GM10248 (cell line): Measurements from ENCODE around the gene TMEM269.

Experiments used
- CTCF ChIA-PET: fragments of 300-600 bp; sonication (Branson Sonifier 250); formaldehyde crosslinking; extraction: SDS; loops from one replicate; lab custom pipeline; 2021; ENCODE audit warnings: antibody characterized with exemption; lab: Yijun Ruan, JAX
- POLR2A ChIA-PET: fragments of 350-650 bp; sonication (Branson Sonifier 250); formaldehyde crosslinking; extraction: SDS; loops from one replicate; lab custom pipeline; 2020; ENCODE audit warnings: antibody characterized with exemption; lab: Yijun Ruan, JAX
- DNase-seq: peaks from one replicate; pipeline ENCODE4 v3.0.0; 2012; ENCODE audit errors: extremely low spot score
- CTCF ChIP-seq: IDR thresholded peaks from 2 replicates; pipeline ENCODE4 v1.5.1; 2012; ENCODE audit warnings: mild to moderate bottlenecking, low read depth; ENCODE audit errors: extremely low read depth, missing control alignments, control extremely low read depth

The TMEM269 gene

GRCh38 chr1:42779725-42780124, 5.1 kb upstream of the TMEM269 start:
- TF ChIP-seq CTCF: no peak
- ChIA-PET CTCF (interaction anchor here (0.8 to 12.6 kb wide), 9 partner anchors 12 to 305 kb away, joined by 3 to 178 read pairs (median 3); partner anchors contain the start of genes C1orf50 and P3H1), POLR2A (interaction anchor here (0.5 to 1.3 kb wide), 2 partner anchors 13 to 1933 kb away, joined by 3 read pairs; partner anchors contain the start of genes C1orf50 and P3H1)
- DNase-seq: no peak

GRCh38 chr1:42780176-42780575, 4.6 kb upstream of the TMEM269 start:
- no peak for DNase-seq
- CTCF ChIA-PET: interaction anchor here (1.1 to 12.6 kb wide), 7 partner anchors 13 to 305 kb away, joined by 3 to 178 read pairs (median 3); partner anchors contain the start of genes C1orf50 and P3H1
- POLR2A ChIA-PET: interaction anchor here (0.5 to 1.3 kb wide), 2 partner anchors 13 to 1932 kb away, joined by 3 read pairs; partner anchors contain the start of genes C1orf50 and P3H1
- TF ChIP-seq CTCF: no peak

GRCh38 chr1:42783092-42783491, 1.7 kb upstream of the TMEM269 start:
- ChIA-PET CTCF (interaction anchor here (1.0 to 12.6 kb wide), 7 partner anchors 8 to 350 kb away, joined by 3 to 178 read pairs (median 4); partner anchors contain the start of genes C1orf50 and P3H1), POLR2A (interaction anchor here (1.2 kb wide), 1 partner anchor 16 kb away, joined by 4 read pairs; the partner anchor contains the start of genes C1orf50 and P3H1)
- TF ChIP-seq CTCF: no peak
- DNase-seq: no peak

GRCh38 chr1:42784547-42784945, 245 bp upstream of the TMEM269 start:
- POLR2A ChIA-PET: interaction anchor here (1.2 to 1.4 kb wide), 2 partner anchors 18 kb away, joined by 3 to 4 read pairs; partner anchors contain the start of genes C1orf50 and P3H1
- no peak for DNase-seq
- TF ChIP-seq CTCF: no peak
- CTCF ChIA-PET: interaction anchor here (0.9 to 12.6 kb wide), 7 partner anchors 10 to 288 kb away, joined by 3 to 178 read pairs (median 3); partner anchors contain the start of genes C1orf50 and P3H1

GRCh38 chr1:42786097-42786496, 1.3 kb downstream of the TMEM269 start:
- TF ChIP-seq CTCF: no peak
- no peak for DNase-seq
- ChIA-PET CTCF (interaction anchor here (1.4 kb wide), 1 partner anchor 8 kb away, joined by 5 read pairs; no protein-coding TSS in a partner anchor), POLR2A (no interaction called here)

- no peak for DNase-seq
- ChIA-PET POLR2A (no interaction called here), CTCF (interaction anchor here (1.2 kb wide), 1 partner anchor 285 kb away, joined by 5 read pairs; no protein-coding TSS in a partner anchor)
- TF ChIP-seq CTCF: no peak
Measured at GRCh38 chr1:42788021-42788420, 3.2 kb downstream of the TMEM269 start.
